Caki2 (cell line): ENCODE measurements around the gene PRKCH. TPM values are rescaled to one million over a fixed set of nuclear protein-coding genes. Genes with fewer than 3 reads are reported as not detected.

Experiments
- DNase-seq: peaks from one replicate; pipeline ENCODE4 v3.0.0-alpha.2; 2015; ENCODE audit warnings: low read depth
- in situ Hi-C: cut with HindIII; loops from 2 replicates; pipeline ENCODE4 v1.10.0; 2016; ENCODE audit warnings: low sequenced_read_pairs, low pct_unique_long_range_greater_than_20kb, mixed read lengths
- total RNA-seq: library from RNA; depleted of rRNA; stranded (reverse); fragments of >200 nt; shearing (Covaris generic); gene quantifications from 2 replicates; pipeline ENCODE4 v1.2.3, GENCODE V29; 2014; ENCODE audit warnings: low replicate concordance

Gene PRKCH
- total RNA-seq, 1 experiment from 2014 or later, result 1.6 TPM

DNA sequence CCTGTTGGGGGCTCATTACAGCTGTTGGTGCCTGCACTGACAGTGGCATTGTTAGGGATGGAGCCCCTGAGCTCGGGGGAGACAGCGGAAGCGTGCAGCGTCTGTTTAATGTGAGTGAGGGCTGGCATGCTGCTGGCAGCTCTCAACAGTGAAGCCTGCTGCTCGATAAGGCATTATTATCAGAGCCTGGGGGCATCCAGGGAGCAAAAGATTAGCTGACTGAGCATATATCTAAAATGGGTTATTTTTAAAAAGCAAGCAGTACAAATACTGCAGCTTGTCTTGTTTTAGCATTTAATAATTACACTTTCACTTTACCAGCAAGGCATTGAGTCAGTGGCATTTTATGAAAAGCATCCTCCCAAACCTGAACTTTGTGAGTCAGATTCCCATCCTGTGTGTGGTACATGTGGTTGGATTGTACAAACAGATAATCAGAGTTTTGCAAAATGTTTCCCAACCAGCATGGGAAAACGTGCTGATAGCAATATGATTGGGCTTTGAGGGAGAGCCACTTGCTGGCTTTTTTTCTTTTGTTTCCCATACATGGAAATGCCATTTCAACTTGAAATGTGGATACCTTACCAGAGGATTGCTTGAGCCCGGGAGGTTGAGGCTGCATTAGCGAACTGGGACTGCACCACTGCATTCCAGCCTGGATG lies 150.8 kb downstream of the PRKCH start:
- in situ Hi-C loops, result no loop called here
- peak; percentile 75 for DNase-seq

DNA sequence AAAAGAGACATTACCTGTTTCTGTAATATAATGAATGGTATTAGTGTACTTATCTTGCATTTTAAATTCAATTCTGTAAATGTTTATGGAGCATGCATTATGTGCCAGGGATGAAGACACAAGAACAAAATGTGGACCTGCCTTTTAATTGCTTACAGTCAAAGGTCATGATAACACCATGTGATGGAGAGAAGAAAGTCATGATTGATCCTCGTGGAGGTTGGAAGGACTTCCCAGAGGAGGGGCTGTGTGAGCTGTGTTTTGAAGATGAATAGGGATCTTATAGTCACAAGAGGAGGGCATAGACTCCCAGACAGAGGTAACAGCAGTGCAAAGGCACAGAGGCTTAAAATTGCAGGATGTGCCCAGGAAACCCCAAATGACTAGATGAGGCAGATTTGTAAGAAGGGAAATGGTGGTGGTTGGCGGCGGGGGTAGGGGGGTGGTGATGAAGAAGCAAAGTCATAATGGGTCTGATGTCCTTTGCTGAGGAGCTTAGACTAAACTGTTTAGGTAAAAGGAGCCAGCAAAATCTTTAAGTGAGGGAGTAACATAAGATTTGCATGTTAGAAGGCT lies 151.5 kb downstream of the PRKCH start:
- no peak for DNase-seq
- in situ Hi-C loops, result no loop called here

DNA sequence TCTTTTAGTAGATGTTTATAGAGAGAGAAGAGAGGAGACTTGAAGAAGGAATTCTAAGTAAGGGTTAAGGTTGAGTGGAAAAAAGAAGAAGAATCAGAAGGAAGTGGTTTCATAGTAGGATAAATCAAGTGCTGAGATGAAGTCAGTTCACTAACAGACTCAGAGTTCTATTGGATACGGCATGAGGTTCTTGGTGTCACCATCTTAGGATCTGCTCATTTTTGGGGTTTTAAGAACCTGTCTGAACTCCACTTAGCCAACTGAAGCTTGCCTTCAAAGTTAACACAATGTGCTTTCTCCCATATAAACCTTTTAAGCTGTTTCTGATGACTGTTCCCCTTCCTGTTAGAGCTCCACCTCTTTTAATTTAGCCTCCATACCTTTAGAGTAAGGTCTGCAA lies 152.6 kb downstream of the PRKCH start:
- no peak for DNase-seq
- in situ Hi-C loops, result no loop called here

DNA sequence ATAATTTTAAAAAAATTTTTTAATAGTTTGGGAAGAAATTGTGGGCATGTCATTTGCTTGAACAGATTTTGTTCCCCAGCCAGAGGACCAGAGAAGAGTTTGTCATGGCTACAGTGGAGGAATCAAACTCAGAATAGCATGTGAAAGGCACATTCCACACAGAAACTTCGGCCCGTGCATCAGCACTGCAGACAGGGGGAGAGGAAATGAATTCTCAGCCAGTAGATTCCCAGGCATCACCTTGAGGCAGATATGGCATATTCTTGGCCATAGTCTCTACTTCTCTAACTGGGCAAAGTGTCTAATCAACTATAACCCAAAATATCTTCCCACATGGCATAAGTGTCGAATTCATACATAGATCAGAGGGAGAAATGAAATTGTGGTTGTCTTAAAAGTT lies 153.3 kb downstream of the PRKCH start:
- DNase-seq, result no peak
- in situ Hi-C loops, result loop anchor here (25.0 kb wide), 1 partner anchor 263 kb away; no protein-coding TSS in a partner anchor

GRCh38 chr14:61475316-61475715 lies 153.9 kb downstream of the PRKCH start:
- peak; percentile 31 for DNase-seq
- in situ Hi-C loops, result loop anchor here (25.0 kb wide), 1 partner anchor 262 kb away; no protein-coding TSS in a partner anchor

GRCh38 chr14:61476105-61476753 lies 154.8 kb downstream of the PRKCH start:
- no peak for DNase-seq
- in situ Hi-C loops, result loop anchor here (25.0 kb wide), 1 partner anchor 261 kb away; no protein-coding TSS in a partner anchor

GRCh38 chr14:61476754-61477410 lies 155.5 kb downstream of the PRKCH start:
- DNase-seq, result peak; percentile 35
- in situ Hi-C loops, result loop anchor here (25.0 kb wide), 1 partner anchor 260 kb away; no protein-coding TSS in a partner anchor

- DNase-seq, result no peak
- in situ Hi-C loops, result loop anchor here (25.0 kb wide), 1 partner anchor 259 kb away; no protein-coding TSS in a partner anchor
Observed at GRCh38 chr14:61477712-61478462, 156.5 kb downstream of the PRKCH start.

DNA sequence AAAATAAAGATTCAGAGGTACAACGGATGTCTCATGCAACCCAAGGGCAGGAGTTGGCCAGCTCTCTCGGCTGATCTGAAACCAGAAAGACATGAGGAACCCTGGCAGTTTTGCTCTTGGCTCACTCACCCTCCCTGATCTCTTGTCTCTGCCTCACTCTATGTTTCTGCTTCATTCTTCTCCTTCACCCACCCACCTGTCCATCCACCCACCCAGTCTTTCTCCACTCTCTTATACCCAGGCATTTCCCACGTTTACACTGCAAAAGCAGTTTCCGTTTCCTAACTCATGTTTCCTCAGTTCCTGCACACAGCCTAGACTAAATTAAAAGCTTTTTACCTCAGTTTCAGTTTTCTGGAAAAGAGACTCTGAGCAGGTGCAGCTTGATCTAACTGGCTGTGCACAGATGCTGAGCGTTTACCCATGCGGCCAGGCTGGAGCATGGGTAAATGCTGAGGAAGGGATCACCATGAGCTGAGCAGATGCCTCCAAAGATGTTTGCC lies 157.6 kb downstream of the PRKCH start:
- in situ Hi-C loops, result loop anchor here (25.0 kb wide), 1 partner anchor 258 kb away; no protein-coding TSS in a partner anchor
- no peak for DNase-seq

- in situ Hi-C loops, result loop anchor here (25.0 kb wide), 1 partner anchor 257 kb away; no protein-coding TSS in a partner anchor
Observed at GRCh38 chr14:61479746-61480502, 158.5 kb downstream of the PRKCH start.

GRCh38 chr14:61480704-61481285 lies 159.4 kb downstream of the PRKCH start:
- in situ Hi-C loops, result loop anchor here (25.0 kb wide), 1 partner anchor 257 kb away; no protein-coding TSS in a partner anchor
- no peak for DNase-seq

More at GRCh38 chr14:61479746-61480502, 158.5 kb downstream of the PRKCH start:
- no peak for DNase-seq

GRCh38 chr14:61481701-61482100 lies 160.3 kb downstream of the PRKCH start:
- in situ Hi-C loops, result loop anchor here (25.0 kb wide), 1 partner anchor 256 kb away; no protein-coding TSS in a partner anchor

GRCh38 chr14:61482348-61483206 lies 161.2 kb downstream of the PRKCH start:
- in situ Hi-C loops, result loop anchor here (25.0 kb wide), 1 partner anchor 255 kb away; no protein-coding TSS in a partner anchor
- no peak for DNase-seq

More at GRCh38 chr14:61481701-61482100, 160.3 kb downstream of the PRKCH start:
- no peak for DNase-seq

DNA sequence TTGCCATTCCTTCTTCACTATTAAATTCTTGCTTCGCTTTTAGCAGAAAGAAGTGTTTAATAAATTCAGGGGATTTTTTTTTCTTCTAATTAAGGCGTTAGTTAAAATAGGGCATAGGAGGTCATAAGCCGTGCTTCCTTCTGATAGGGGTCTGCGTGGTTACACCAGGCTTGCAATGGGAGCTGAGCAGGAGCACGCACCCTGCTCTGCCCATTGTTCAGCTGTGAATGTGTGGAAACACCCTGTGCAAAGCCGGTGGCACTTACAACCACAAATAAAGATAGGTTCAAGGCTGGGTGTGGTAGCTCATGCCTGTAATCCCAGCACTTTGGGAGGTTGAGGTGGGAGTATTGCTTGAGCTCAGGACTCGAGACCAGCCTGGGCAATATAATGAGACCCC lies 162.1 kb downstream of the PRKCH start:
- in situ Hi-C loops, result loop anchor here (25.0 kb wide), 1 partner anchor 254 kb away; no protein-coding TSS in a partner anchor
- no peak for DNase-seq

DNA sequence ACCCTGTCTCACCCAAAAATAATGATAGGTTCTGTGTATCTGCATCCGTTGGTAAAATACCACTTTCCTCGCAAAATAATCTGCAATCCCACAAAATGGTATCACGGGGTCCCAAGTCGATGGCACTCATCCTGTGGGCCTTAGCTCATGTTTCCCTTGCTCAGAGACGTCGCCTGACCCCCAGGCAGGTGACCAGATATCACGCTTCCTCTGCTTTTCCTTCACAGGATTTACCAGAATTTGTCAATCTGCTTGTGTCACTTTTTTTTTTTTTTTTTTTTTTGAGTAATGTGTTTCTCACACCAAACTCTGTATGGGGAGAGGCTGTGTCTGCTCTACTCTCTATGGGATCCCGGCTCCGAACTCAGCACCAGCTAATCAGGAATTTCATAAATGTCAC lies 162.7 kb downstream of the PRKCH start:
- no peak for DNase-seq

More for the DNA sequence above, 162.7 kb downstream of the PRKCH start:
- in situ Hi-C loops, result loop anchor here (25.0 kb wide), 1 partner anchor 253 kb away; no protein-coding TSS in a partner anchor
